WTC11 (cell line): ENCODE data around the gene PNP. TPM values are rescaled to one million over a fixed set of nuclear protein-coding genes. Genes with fewer than 3 reads are reported as not detected.

Source experiments
- ATAC-seq: fragments of 200-7000 bp; cut with Tn5 transposase; 2 replicates; pipeline ENCODE4 v1.10.0; 2021; ENCODE audit warnings: mild to moderate bottlenecking, moderate library complexity
- CTCF ChIA-PET: fragments of 300-600 bp; sonication (Branson Sonifier 250); formaldehyde crosslinking; loops from one replicate; lab custom pipeline; 2021; ENCODE audit warnings: antibody characterized with exemption; lab: Charles Lee
- POLR2A ChIA-PET: fragments of 350-600 bp; sonication (Branson Sonifier 250); formaldehyde crosslinking; loops from one replicate; lab custom pipeline; 2021; ENCODE audit warnings: antibody characterized with exemption; lab: Charles Lee
- DNase-seq: peaks from one replicate; pipeline ENCODE4 v3.0.0; 2021; ENCODE audit warnings: low spot score
- H3K27ac Mint-ChIP-seq: 2 replicates; pipeline ENCODE4 v1.8.0; 2021; ENCODE audit warnings: mixed read lengths
- H3K27me3 Mint-ChIP-seq: 2 replicates; pipeline ENCODE4 v1.8.0; 2021; ENCODE audit warnings: low read depth, mild to moderate bottlenecking, moderate library complexity, mixed read lengths
- H3K36me3 Mint-ChIP-seq: 2 replicates; pipeline ENCODE4 v1.8.0; 2021; ENCODE audit warnings: mixed read lengths
- H3K4me1 Mint-ChIP-seq: 2 replicates; pipeline ENCODE4 v1.8.0; 2022; ENCODE audit warnings: mixed read lengths
- H3K4me3 Mint-ChIP-seq: 2 replicates; pipeline ENCODE4 v1.8.0; 2021; ENCODE audit warnings: mild to moderate bottlenecking, moderate library complexity, mixed read lengths
- H3K9me3 Mint-ChIP-seq: 2 replicates; pipeline ENCODE4 v1.8.0; 2021; ENCODE audit warnings: mixed read lengths
- CREM ChIP-seq: sonication (generic); formaldehyde crosslinking; IDR thresholded peaks from 2 replicates; pipeline ENCODE4 v1.8.1; 2022; ENCODE audit warnings: mild to moderate bottlenecking, missing genetic modification reagents, moderate library complexity
- E2F1 ChIP-seq: sonication (generic); formaldehyde crosslinking; IDR thresholded peaks from 2 replicates; pipeline ENCODE4 v1.8.0; 2022; ENCODE audit warnings: mild to moderate bottlenecking, missing genetic modification reagents
- ELF4 ChIP-seq: sonication (generic); formaldehyde crosslinking; IDR thresholded peaks from 2 replicates; pipeline ENCODE4 v1.8.1; 2022; ENCODE audit warnings: low read depth, mild to moderate bottlenecking, moderate library complexity, missing genetic modification reagents
- FOXP4 ChIP-seq: sonication (generic); formaldehyde crosslinking; IDR thresholded peaks from 2 replicates; pipeline ENCODE4 v1.8.0; 2022; ENCODE audit warnings: mild to moderate bottlenecking, missing genetic modification reagents
- JUN ChIP-seq: sonication (generic); formaldehyde crosslinking; IDR thresholded peaks from 2 replicates; pipeline ENCODE4 v1.8.0; 2023; ENCODE audit warnings: mild to moderate bottlenecking, missing genetic modification reagents
- NFE2L1 ChIP-seq: sonication (generic); formaldehyde crosslinking; IDR thresholded peaks from 2 replicates; pipeline ENCODE4 v1.8.1; 2023; ENCODE audit warnings: missing genetic modification reagents
- NFYB ChIP-seq: sonication (generic); formaldehyde crosslinking; conservative IDR thresholded peaks from 2 replicates; pipeline ENCODE4 v1.8.0; 2022; ENCODE audit warnings: low read depth, missing genetic modification reagents
- NR2C2 ChIP-seq: sonication (generic); formaldehyde crosslinking; IDR thresholded peaks from 2 replicates; pipeline ENCODE4 v1.8.0; 2022; ENCODE audit warnings: mild to moderate bottlenecking, missing genetic modification reagents
- PRRX2 ChIP-seq: fragments of 250-450 bp; sonication (Bioruptor Pico); IDR thresholded peaks from 2 replicates; pipeline ENCODE4 v1.8.0; 2021; ENCODE audit warnings: mild to moderate bottlenecking
- STAT6 ChIP-seq: sonication (generic); formaldehyde crosslinking; conservative IDR thresholded peaks from 2 replicates; pipeline ENCODE4 v1.8.1; 2023; ENCODE audit warnings: mild to moderate bottlenecking, low read depth, missing genetic modification reagents, moderate library complexity
- TCF7 ChIP-seq: sonication (generic); formaldehyde crosslinking; IDR thresholded peaks from 2 replicates; pipeline ENCODE4 v1.8.0; 2022; ENCODE audit warnings: mild to moderate bottlenecking, low read depth, missing genetic modification reagents, moderate library complexity
- ZNF219 ChIP-seq: sonication (generic); formaldehyde crosslinking; IDR thresholded peaks from 2 replicates; pipeline ENCODE4 v1.8.0; 2023; ENCODE audit warnings: missing genetic modification reagents, mild to moderate bottlenecking, borderline replicate concordance
- ZNF232 ChIP-seq: sonication (generic); formaldehyde crosslinking; IDR thresholded peaks from 2 replicates; pipeline ENCODE4 v1.8.0; 2022; ENCODE audit warnings: mild to moderate bottlenecking, missing genetic modification reagents
- ZNF425 ChIP-seq: fragments of 250-450 bp; sonication (Bioruptor Pico); conservative IDR thresholded peaks from 2 replicates; pipeline ENCODE4 v1.9.0; 2021; ENCODE audit warnings: mild to moderate bottlenecking
- ZSCAN18 ChIP-seq: fragments of 250-450 bp; sonication (Bioruptor Pico); IDR thresholded peaks from 2 replicates; pipeline ENCODE4 v2.1.2; 2022; ENCODE audit warnings: mild to moderate bottlenecking, moderate library complexity
- total RNA-seq: library from RNA; stranded (reverse); gene quantifications from 3 replicates; pipeline ENCODE4 v1.2.3, GENCODE V29; 2021
- TF ChIP-seq, protein P1 (sequence below): sonication (generic); formaldehyde crosslinking; IDR thresholded peaks from 2 replicates; pipeline ENCODE4 v1.8.1; 2022; ENCODE audit warnings: mild to moderate bottlenecking, moderate library complexity, missing genetic modification reagents
- TF ChIP-seq, protein P2 (sequence below): fragments of 250-450 bp; sonication (Bioruptor Pico); IDR thresholded peaks from 2 replicates; pipeline ENCODE4 v1.8.0; 2021; ENCODE audit warnings: mild to moderate bottlenecking

The PNP gene
- total RNA-seq, 1 experiment from 2014 or later: 95.8 TPM

GRCh38 chr14:20499881-20500280, 30.7 kb downstream of the PNP start (continued):
- TF ChIP-seq CREM (CRISPR knock-in tag) (no peak), ZNF425 (CRISPR knock-in tag) (no peak), PRRX2 (no peak)
- TF ChIP-seq, protein P1, sequence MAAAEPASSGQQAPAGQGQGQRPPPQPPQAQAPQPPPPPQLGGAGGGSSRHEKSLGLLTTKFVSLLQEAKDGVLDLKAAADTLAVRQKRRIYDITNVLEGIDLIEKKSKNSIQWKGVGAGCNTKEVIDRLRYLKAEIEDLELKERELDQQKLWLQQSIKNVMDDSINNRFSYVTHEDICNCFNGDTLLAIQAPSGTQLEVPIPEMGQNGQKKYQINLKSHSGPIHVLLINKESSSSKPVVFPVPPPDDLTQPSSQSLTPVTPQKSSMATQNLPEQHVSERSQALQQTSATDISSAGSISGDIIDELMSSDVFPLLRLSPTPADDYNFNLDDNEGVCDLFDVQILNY (CRISPR knock-in tag): no peak
- TF ChIP-seq, protein P2, sequence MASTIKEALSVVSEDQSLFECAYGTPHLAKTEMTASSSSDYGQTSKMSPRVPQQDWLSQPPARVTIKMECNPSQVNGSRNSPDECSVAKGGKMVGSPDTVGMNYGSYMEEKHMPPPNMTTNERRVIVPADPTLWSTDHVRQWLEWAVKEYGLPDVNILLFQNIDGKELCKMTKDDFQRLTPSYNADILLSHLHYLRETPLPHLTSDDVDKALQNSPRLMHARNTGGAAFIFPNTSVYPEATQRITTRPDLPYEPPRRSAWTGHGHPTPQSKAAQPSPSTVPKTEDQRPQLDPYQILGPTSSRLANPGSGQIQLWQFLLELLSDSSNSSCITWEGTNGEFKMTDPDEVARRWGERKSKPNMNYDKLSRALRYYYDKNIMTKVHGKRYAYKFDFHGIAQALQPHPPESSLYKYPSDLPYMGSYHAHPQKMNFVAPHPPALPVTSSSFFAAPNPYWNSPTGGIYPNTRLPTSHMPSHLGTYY: no peak

DNA sequence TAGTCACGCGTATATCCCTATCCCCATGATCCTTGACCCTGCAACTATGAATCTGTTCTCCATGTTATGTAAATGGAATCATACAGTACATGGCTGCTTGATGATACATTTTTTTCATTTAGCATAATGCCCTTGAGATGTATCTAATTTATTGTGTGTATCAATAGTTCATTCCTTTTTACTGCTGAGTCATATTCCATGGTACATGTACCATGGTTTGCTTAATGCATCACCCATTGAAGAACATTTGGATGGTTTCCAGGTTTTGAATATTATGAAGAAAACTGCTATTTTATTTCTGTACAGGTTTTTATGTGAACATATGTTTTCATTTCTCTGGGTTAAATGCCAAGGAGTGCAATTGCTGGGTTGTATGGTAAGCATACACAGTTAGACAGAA, 32.1 kb downstream of the PNP start:
- POLR2A ChIA-PET: no interaction called here
- Mint-ChIP-seq H3K27ac (no peak overlapping the region), H3K36me3 (peaks cover 8% of the 10 kb centered on the region), H3K4me3 (no peak overlapping the region), H3K4me1 (peaks cover 22% of the 10 kb centered on the region), H3K27me3 (peaks cover 5% of the 10 kb centered on the region), H3K9me3 (peaks cover 11% of the 10 kb centered on the region)
- TF ChIP-seq TCF7 (CRISPR knock-in tag): no peak
- TF ChIP-seq NFE2L1 (CRISPR knock-in tag): no peak
- no peak for TF ChIP-seq ZNF219 (CRISPR knock-in tag)
- TF ChIP-seq ZSCAN18 (CRISPR knock-in tag): no peak
- TF ChIP-seq NR2C2 (CRISPR knock-in tag): no peak
- no peak for TF ChIP-seq JUN
- TF ChIP-seq FOXP4 (CRISPR knock-in tag): no peak
- TF ChIP-seq ELF4: no peak
- TF ChIP-seq E2F1 (CRISPR knock-in tag): no peak
- TF ChIP-seq STAT6 (CRISPR knock-in tag): no peak
- no peak for TF ChIP-seq NFYB (CRISPR knock-in tag)
- no peak for TF ChIP-seq ZNF232 (CRISPR knock-in tag)
- DNase-seq: no peak
- CTCF ChIA-PET: no interaction called here
- no peak for ATAC-seq
